GM21526 (cell line): ENCODE measurements around the gene EPB41L1.

Experiments
- ATAC-seq: cut with Tn5 transposase; IDR thresholded peaks from one replicate; pipeline ENCODE4 v1.9.1; 2021; ENCODE audit warnings: moderate library complexity; ENCODE audit not compliant: unreplicated experiment, low FRiP score

EPB41L1 gene

GRCh38 chr20:36154700-36155628 is at the start of gene EPB41L1:
EPB41L1 (plus strand) TSS chr20:36154740; CDS start chr20:36173778, 19,038 bp downstream.
- no peak for ATAC-seq

GRCh38 chr20:36104856-36105255 is 49.7 kb upstream of the EPB41L1 start:
- ATAC-seq, result no peak

- ATAC-seq, result no peak
Observed at GRCh38 chr20:36105711-36106226, 48.8 kb upstream of the EPB41L1 start.

GRCh38 chr20:36106606-36107005 is 47.9 kb upstream of the EPB41L1 start:
- ATAC-seq, result no peak

- no peak for ATAC-seq
Observed at GRCh38 chr20:36107881-36108280, 46.7 kb upstream of the EPB41L1 start.

GRCh38 chr20:36109251-36109947 is 45.1 kb upstream of the EPB41L1 start:
- ATAC-seq, result no peak

- ATAC-seq, result no peak
Observed at GRCh38 chr20:36110994-36111393, 43.5 kb upstream of the EPB41L1 start.

GRCh38 chr20:36112112-36112511 is 42.4 kb upstream of the EPB41L1 start:
- ATAC-seq, result no peak

- ATAC-seq, result no peak
Observed at GRCh38 chr20:36113036-36113435, 41.5 kb upstream of the EPB41L1 start.

- ATAC-seq, result no peak
Observed at GRCh38 chr20:36113566-36114250, 40.8 kb upstream of the EPB41L1 start.

- ATAC-seq, result no peak
Observed at GRCh38 chr20:36114707-36115106, 39.8 kb upstream of the EPB41L1 start.

GRCh38 chr20:36115925-36116324 is 38.6 kb upstream of the EPB41L1 start:
- ATAC-seq, result no peak

- ATAC-seq, result no peak
Observed at GRCh38 chr20:36116807-36117441, 37.6 kb upstream of the EPB41L1 start.

- ATAC-seq, result no peak
Observed at GRCh38 chr20:36117638-36118037, 36.9 kb upstream of the EPB41L1 start.

- no peak for ATAC-seq
Observed at GRCh38 chr20:36118371-36118770, 36.2 kb upstream of the EPB41L1 start.

- no peak for ATAC-seq
Observed at GRCh38 chr20:36119537-36119936, 35.0 kb upstream of the EPB41L1 start.

- no peak for ATAC-seq
Observed at GRCh38 chr20:36120241-36120640, 34.3 kb upstream of the EPB41L1 start.

GRCh38 chr20:36120991-36121390 is 33.5 kb upstream of the EPB41L1 start:
- ATAC-seq, result no peak

- ATAC-seq, result no peak
Observed at GRCh38 chr20:36121981-36122930, 32.3 kb upstream of the EPB41L1 start.
